IMR-90 (cell line): ENCODE results near the gene SGCA. TPM values are rescaled to one million over a fixed set of nuclear protein-coding genes. Genes with fewer than 3 reads are reported as not detected.
A peak's percentile ranks its signal among the peaks of the same experiment; 100 is the strongest.

Experiments used
- ATAC-seq: fragments of 200-7000 bp; cut with Tn5 transposase; 2 replicates; pipeline ENCODE4 v1.9.1; 2020; ENCODE audit warnings: low read depth, mild to moderate bottlenecking, moderate library complexity
- BruUV-seq: library from RNA; stranded (reverse); fragments of 400-500 nt; replicated peaks from 2 replicates; lab custom pipeline; 2021; lab: Mats Ljungman, UMichigan
- CTCF ChIA-PET: fragments of 300-600 bp; formaldehyde crosslinking; extraction: SDS; loops from one replicate; lab custom pipeline; 2021; ENCODE audit warnings: antibody characterized with exemption; lab: Yijun Ruan, JAX
- POLR2A ChIA-PET: fragments of 300-600 bp; sonication (Branson Sonifier 250); formaldehyde crosslinking; loops from one replicate; lab custom pipeline; 2022; ENCODE audit warnings: antibody characterized with exemption; ENCODE audit not compliant: unreplicated experiment; lab: Charles Lee
- DNase-seq: peaks from one replicate; pipeline ENCODE4 v3.0.0; 2013
- H2AFZ ChIP-seq: replicated peaks from 2 replicates; pipeline ENCODE3; 2013; ENCODE audit warnings: low read length, mild to moderate bottlenecking; ENCODE audit not compliant: poor library complexity
- H2AK5ac ChIP-seq: 2 replicates; pipeline ENCODE4 v1.6.1; 2013; ENCODE audit warnings: low read depth, low read length, inconsistent platforms
- H2AK9ac ChIP-seq: replicated peaks from 2 replicates; pipeline ENCODE3; 2013; ENCODE audit warnings: mild to moderate bottlenecking, low read depth, low read length, moderate library complexity; ENCODE audit not compliant: poor library complexity
- H2BK120ac ChIP-seq: 2 replicates; pipeline ENCODE4 v1.6.1; 2013; ENCODE audit warnings: low read depth, low read length, inconsistent platforms
- H2BK15ac ChIP-seq: 3 replicates; pipeline ENCODE4 v1.6.1; 2013; ENCODE audit warnings: low read depth, low read length, inconsistent platforms
- H2BK20ac ChIP-seq: 2 replicates; pipeline ENCODE4 v1.6.1; 2013; ENCODE audit warnings: low read depth, mild to moderate bottlenecking, inconsistent platforms, low read length, moderate library complexity
- H2BK5ac ChIP-seq: 2 replicates; pipeline ENCODE4 v1.6.1; 2013; ENCODE audit warnings: mild to moderate bottlenecking, low read depth, low read length, inconsistent platforms; ENCODE audit not compliant: poor library complexity, severe bottlenecking
- H3K14ac ChIP-seq: replicated peaks from 2 replicates; pipeline ENCODE4 v1.6.1; 2013; ENCODE audit warnings: low read depth, low read length, inconsistent platforms
- H3K18ac ChIP-seq: 2 replicates; pipeline ENCODE4 v1.6.1; 2013; ENCODE audit warnings: low read depth, low read length, control low read depth
- H3K23ac ChIP-seq: 2 replicates; pipeline ENCODE4 v1.6.1; 2013; ENCODE audit warnings: low read depth, low read length, inconsistent platforms
- H3K27ac ChIP-seq: 2 replicates; pipeline ENCODE4 v1.5.1; 2013; ENCODE audit warnings: mild to moderate bottlenecking, control low read depth, low read length; ENCODE audit not compliant: insufficient read depth
- H3K27me3 ChIP-seq: 2 replicates; pipeline ENCODE4 v1.6.1; 2013; ENCODE audit warnings: low read length; ENCODE audit not compliant: control insufficient read depth, insufficient read depth
- H3K36me3 ChIP-seq: 2 replicates; pipeline ENCODE4 v1.6.1; 2013; ENCODE audit warnings: low read length, mixed read lengths; ENCODE audit not compliant: control insufficient read depth, insufficient read depth
- H3K4ac ChIP-seq: 2 replicates; pipeline ENCODE4 v1.6.1; 2013; ENCODE audit warnings: low read depth, low read length, inconsistent platforms
- H3K4me1 ChIP-seq: 2 replicates; pipeline ENCODE4 v1.6.1; 2013; ENCODE audit warnings: low read length, mixed read lengths; ENCODE audit not compliant: control insufficient read depth, insufficient read depth
- H3K4me2 ChIP-seq: 2 replicates; pipeline ENCODE4 v1.6.1; 2013; ENCODE audit warnings: low read depth, mild to moderate bottlenecking, control low read depth, low read length, moderate library complexity
- H3K4me3 ChIP-seq: 2 replicates; pipeline ENCODE4 v1.5.1; 2013; ENCODE audit warnings: low read depth, mild to moderate bottlenecking, control low read depth, low read length, moderate library complexity; ENCODE audit not compliant: insufficient read depth
- H3K56ac ChIP-seq: 2 replicates; pipeline ENCODE4 v1.6.1; 2013; ENCODE audit warnings: low read length, inconsistent platforms; ENCODE audit not compliant: insufficient read depth; ENCODE audit errors: extremely low read depth
- H3K79me1 ChIP-seq, 2 experiments: 2 replicates each; pipeline ENCODE4 v1.6.1; 2013; ENCODE audit warnings: low read length in 2 of 2, inconsistent platforms in 1 of 2, low read depth in 1 of 2
- H3K9ac ChIP-seq: 2 replicates; pipeline ENCODE4 v1.6.1; 2013; ENCODE audit warnings: low read depth, low read length, control low read depth
- H3K9me1 ChIP-seq: 2 replicates; pipeline ENCODE4 v1.6.1; 2013; ENCODE audit warnings: low read length, inconsistent platforms; ENCODE audit not compliant: insufficient read depth
- H3K9me3 ChIP-seq: 2 replicates; pipeline ENCODE4 v1.6.1; 2013; ENCODE audit warnings: low read length; ENCODE audit not compliant: control insufficient read depth, insufficient read depth
- H4K20me1 ChIP-seq: 2 replicates; pipeline ENCODE4 v1.6.1; 2013; ENCODE audit warnings: low read length, inconsistent platforms; ENCODE audit not compliant: insufficient read depth
- H4K5ac ChIP-seq: 2 replicates; pipeline ENCODE4 v1.6.1; 2013; ENCODE audit warnings: mild to moderate bottlenecking, low read depth, low read length, control low read depth
- H4K8ac ChIP-seq, 2 experiments: 2 replicates each; pipeline ENCODE4 v1.6.1; 2013; ENCODE audit warnings: low read depth in 2 of 2, low read length in 2 of 2, control low read depth in 1 of 2, inconsistent platforms in 1 of 2
- H4K91ac ChIP-seq: 2 replicates; pipeline ENCODE4 v1.6.1; 2013; ENCODE audit warnings: low read depth, low read length, inconsistent platforms; ENCODE audit not compliant: insufficient read depth
- BHLHE40 ChIP-seq: fragments of 150-350 bp; IDR thresholded peaks from 2 replicates; pipeline ENCODE4 v1.6.1; 2016; ENCODE audit warnings: mild to moderate bottlenecking, low read depth, low read length
- CEBPB ChIP-seq: IDR thresholded peaks from 2 replicates; pipeline ENCODE4 v1.6.1; 2012; ENCODE audit warnings: low read depth, low read length, improper control_type of control experiment
- CHD1 ChIP-seq: IDR thresholded peaks from 2 replicates; pipeline ENCODE4 v1.6.1; 2012; ENCODE audit warnings: low read depth, low read length, improper control_type of control experiment
- CTCF ChIP-seq: conservative IDR thresholded peaks from 2 replicates; pipeline ENCODE4 v1.5.1; 2012; ENCODE audit warnings: mild to moderate bottlenecking, low read depth, low read length, improper control_type of control experiment
- ELK1 ChIP-seq: fragments of 150-350 bp; IDR thresholded peaks from 2 replicates; pipeline ENCODE4 v1.6.1; 2016; ENCODE audit warnings: low read depth, mild to moderate bottlenecking, low read length, moderate library complexity, borderline replicate concordance
- FOS ChIP-seq: fragments of 150-350 bp; IDR thresholded peaks from 2 replicates; pipeline ENCODE4 v1.6.1; 2016; ENCODE audit warnings: low read depth, low read length
- MAFK ChIP-seq: IDR thresholded peaks from 2 replicates; pipeline ENCODE4 v1.6.1; 2012; ENCODE audit warnings: low read depth, low read length, improper control_type of control experiment
- MXI1 ChIP-seq: IDR thresholded peaks from 2 replicates; pipeline ENCODE4 v1.6.1; 2012; ENCODE audit warnings: low read depth, mild to moderate bottlenecking, low read length, moderate library complexity, borderline replicate concordance
- NFE2L2 ChIP-seq: fragments of 150-350 bp; IDR thresholded peaks from 2 replicates; pipeline ENCODE4 v1.6.1; 2016; ENCODE audit warnings: low read depth, mild to moderate bottlenecking, low read length
- POLR2A ChIP-seq: IDR thresholded peaks from 2 replicates; pipeline ENCODE4 v1.6.1; 2012; ENCODE audit warnings: mild to moderate bottlenecking, low read depth, low read length
- RCOR1 ChIP-seq: IDR thresholded peaks from 2 replicates; pipeline ENCODE4 v1.6.1; 2012; ENCODE audit warnings: mild to moderate bottlenecking, low read length, improper control_type of control experiment; ENCODE audit not compliant: insufficient replicate concordance
- RFX5 ChIP-seq: IDR thresholded peaks from 2 replicates; pipeline ENCODE4 v1.8.0; 2012; ENCODE audit warnings: low read depth, mild to moderate bottlenecking, low read length, moderate library complexity
- SMC3 ChIP-seq: fragments of 150-350 bp; IDR thresholded peaks from 2 replicates; pipeline ENCODE4 v1.6.1; 2016; ENCODE audit warnings: low read depth, mild to moderate bottlenecking, antibody characterized with exemption, low read length, moderate library complexity
- USF2 ChIP-seq: fragments of 150-350 bp; IDR thresholded peaks from 2 replicates; pipeline ENCODE4 v1.6.1; 2017; ENCODE audit warnings: mild to moderate bottlenecking, antibody characterized with exemption, low read length, low read depth
- WGBS, 2 experiments: methylation state at CpG; one replicate each; pipeline versions ENCODE4 v1.1.5 to v1.1.7; 2013; ENCODE audit warnings: missing lambda C conversion rate in 2 of 2; ENCODE audit not compliant: insufficient read length in 1 of 2; ENCODE audit errors: extremely low coverage in 2 of 2; 5-methylcytosine and 5-hydroxymethylcytosine counted together
- dilution Hi-C: fragments of 300-500 bp; cut with HindIII; formaldehyde crosslinking; loops from one replicate; pipeline ENCODE4 v1.14.3; 2018; ENCODE audit warnings: low sequenced_read_pairs; ENCODE audit not compliant: unreplicated experiment
- in situ Hi-C: fragments of 300-500 bp; cut with MboI; formaldehyde crosslinking; loops from 3 replicates; pipeline ENCODE4 v1.14.3; 2019; ENCODE audit warnings: low sequenced_read_pairs, inconsistent platforms, mixed read lengths
- intact Hi-C: fragments of 100-400 bp; cut with micrococcal nuclease; formaldehyde crosslinking; loops from 2 replicates; pipeline ENCODE4 v1.10.0; 2022
- polyA plus RNA-seq, 3 experiments: library from polyadenylated mRNA; depleted of rRNA; stranded (reverse); fragments of >200 nt; gene quantifications; 2 replicates each; pipeline ENCODE4 v1.2.3, GENCODE V29; 2012; ENCODE audit warnings: low replicate concordance in 1 of 3
- total RNA-seq: library from RNA; depleted of rRNA; stranded (reverse); fragments of >200 nt; gene quantifications from 2 replicates; pipeline ENCODE4 v1.2.3, GENCODE V29; 2012

SGCA gene
- total and polyA plus RNA-seq, 2 of the 4 experiments (the other 2 are of a cell fraction): 0.19 TPM; not detected in 1

GRCh38 chr17:50118828-50119218 lies 47.0 kb upstream of the SGCA start:
- Histone ChIP-seq H2BK15ac (no peak overlapping the region), H2AK9ac (no peak overlapping the region), H3K4me3 (no peak overlapping the region), H3K27ac (no peak overlapping the region), H3K4me2 (no peak overlapping the region), H3K9ac (no peak overlapping the region), H3K36me3 (peaks cover 11% of the 10 kb centered on the region; the same call in 1 of the 2 replicates), H4K20me1 (no peaks in the 10 kb centered on the region), H3K79me1 (peaks cover 0 to 3% of the 10 kb centered on the region in 2 experiments; a peak in 1 of 4 replicates), H3K9me3 (no peaks in the 10 kb centered on the region), H3K27me3 (no peaks in the 10 kb centered on the region), H4K91ac (no peak overlapping the region), H3K18ac (no peak overlapping the region), H3K14ac (0 out of 2 replicates have a peak overlapping the region, but pooled peaks have one; percentile 16), H2BK20ac (no peak overlapping the region), H3K4ac (0 out of 2 replicates have a peak overlapping the region, but pooled peaks have one; percentile 9), H2AK5ac (no peak overlapping the region), H3K23ac (no peak overlapping the region), H3K9me1 (peaks cover 11% of the 10 kb centered on the region), H3K4me1 (peaks cover 7% of the 10 kb centered on the region), H2AFZ (no peak overlapping the region), H2BK5ac (no peak overlapping the region), H3K56ac (no peak overlapping the region), H4K5ac (no peak overlapping the region), H2BK120ac (no peak overlapping the region), H4K8ac (no peak overlapping the region)
- POLR2A ChIA-PET: no interaction called here
- no peak for TF ChIP-seq MAFK
- TF ChIP-seq POLR2A: no peak
- no peak for TF ChIP-seq NFE2L2
- TF ChIP-seq CHD1: no peak
- no peak for TF ChIP-seq RCOR1
- no peak for TF ChIP-seq CTCF
- no peak for TF ChIP-seq MXI1
- TF ChIP-seq BHLHE40: no peak
- no peak for TF ChIP-seq ELK1
- no peak for TF ChIP-seq USF2
- no peak for TF ChIP-seq CEBPB
- TF ChIP-seq SMC3: no peak
- no peak for TF ChIP-seq FOS
- TF ChIP-seq RFX5: no peak
- DNase-seq (no peak), ATAC-seq (no peak; the same call in 1 of the 2 replicates)
- CTCF ChIA-PET: no interaction called here
- intact Hi-C loops: no loop called here
- 100% methylated on average over 1 of the region's 4 CpGs; no CpG with 5 or more reads in 1 of the 2 experiments for WGBS, 2 experiments
- no TSS peak for BruUV-seq
- dilution Hi-C loops: no loop called here
- in situ Hi-C loops: no loop called here
